Measurements from ENCODE around the gene AGR3. TPM values are rescaled to one million over a fixed set of nuclear protein-coding genes. Genes with fewer than 3 reads are reported as not detected.
A peak's percentile ranks its signal among the peaks of the same experiment; 100 is the strongest.

Gene AGR3
- total RNA-seq, 1 donor from 2014 or later: not detected

DNA sequence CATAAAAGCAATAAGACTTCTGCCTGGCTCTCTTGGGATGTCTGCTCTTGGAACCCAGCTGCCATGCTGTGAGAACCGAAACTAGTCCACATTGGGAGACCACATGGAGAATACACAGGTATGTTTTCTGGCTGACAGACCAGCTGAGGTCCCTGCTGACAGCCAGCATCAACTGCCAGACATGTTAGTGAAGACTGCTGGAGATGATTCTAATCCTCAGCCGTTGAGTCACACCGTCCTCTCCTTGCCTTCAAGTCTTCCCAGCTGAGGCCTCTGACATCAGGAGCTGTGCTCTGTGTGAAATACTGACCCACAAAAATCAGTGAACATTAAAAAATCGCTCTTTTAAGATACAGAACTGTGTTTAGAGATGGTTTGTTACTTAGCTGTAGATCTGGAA lies 40.1 kb downstream of the AGR3 start:
- no peaks in the 10 kb centered on the region for H4K20me1 ChIP-seq (ENCODE audit: low read depth)
- Mint-ChIP-seq H3K36me3 (no peaks in the 10 kb centered on the region), H3K9me3 (no peaks in the 10 kb centered on the region), H3K27ac (no peak overlapping the region), H3K4me3 (no peak overlapping the region), H3K4me1 (peaks cover 5% of the 10 kb centered on the region), H3K27me3 (ENCODE audit: insufficient read depth, low read depth) (peaks cover 3% of the 10 kb centered on the region)
- H3K9me3 ChIP-seq (ENCODE audit: low read depth): no peaks in the 10 kb centered on the region
- no peaks in the 10 kb centered on the region for H3K36me3 ChIP-seq
- no peak overlapping the region for H3K4me2 ChIP-seq
- no peak overlapping the region for H2AFZ ChIP-seq (replicated peaks)
- H3K27ac ChIP-seq: no peak overlapping the region
- peaks cover 17% of the 10 kb centered on the region for H3K4me1 ChIP-seq
- no peak overlapping the region for H3K4me3 ChIP-seq
- peaks cover 12% of the 10 kb centered on the region for H3F3A ChIP-seq (ENCODE audit: low read depth)
- no peaks in the 10 kb centered on the region for H3K79me2 ChIP-seq (ENCODE audit: low read depth)
- TF ChIP-seq EZH2phosphoT487 (IDR thresholded peaks at IDR 0.05) (no peak), EZH2 (IDR thresholded peaks at IDR 0.05) (no peak)
- TF ChIP-seq, protein P1, sequence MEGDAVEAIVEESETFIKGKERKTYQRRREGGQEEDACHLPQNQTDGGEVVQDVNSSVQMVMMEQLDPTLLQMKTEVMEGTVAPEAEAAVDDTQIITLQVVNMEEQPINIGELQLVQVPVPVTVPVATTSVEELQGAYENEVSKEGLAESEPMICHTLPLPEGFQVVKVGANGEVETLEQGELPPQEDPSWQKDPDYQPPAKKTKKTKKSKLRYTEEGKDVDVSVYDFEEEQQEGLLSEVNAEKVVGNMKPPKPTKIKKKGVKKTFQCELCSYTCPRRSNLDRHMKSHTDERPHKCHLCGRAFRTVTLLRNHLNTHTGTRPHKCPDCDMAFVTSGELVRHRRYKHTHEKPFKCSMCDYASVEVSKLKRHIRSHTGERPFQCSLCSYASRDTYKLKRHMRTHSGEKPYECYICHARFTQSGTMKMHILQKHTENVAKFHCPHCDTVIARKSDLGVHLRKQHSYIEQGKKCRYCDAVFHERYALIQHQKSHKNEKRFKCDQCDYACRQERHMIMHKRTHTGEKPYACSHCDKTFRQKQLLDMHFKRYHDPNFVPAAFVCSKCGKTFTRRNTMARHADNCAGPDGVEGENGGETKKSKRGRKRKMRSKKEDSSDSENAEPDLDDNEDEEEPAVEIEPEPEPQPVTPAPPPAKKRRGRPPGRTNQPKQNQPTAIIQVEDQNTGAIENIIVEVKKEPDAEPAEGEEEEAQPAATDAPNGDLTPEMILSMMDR (IDR thresholded peaks at IDR 0.05): no peak
- no peak for DNase-seq (ENCODE audit: low spot score)
- H3K9ac ChIP-seq: no peak overlapping the region
- no peaks in the 10 kb centered on the region for H3K27me3 ChIP-seq

DNA sequence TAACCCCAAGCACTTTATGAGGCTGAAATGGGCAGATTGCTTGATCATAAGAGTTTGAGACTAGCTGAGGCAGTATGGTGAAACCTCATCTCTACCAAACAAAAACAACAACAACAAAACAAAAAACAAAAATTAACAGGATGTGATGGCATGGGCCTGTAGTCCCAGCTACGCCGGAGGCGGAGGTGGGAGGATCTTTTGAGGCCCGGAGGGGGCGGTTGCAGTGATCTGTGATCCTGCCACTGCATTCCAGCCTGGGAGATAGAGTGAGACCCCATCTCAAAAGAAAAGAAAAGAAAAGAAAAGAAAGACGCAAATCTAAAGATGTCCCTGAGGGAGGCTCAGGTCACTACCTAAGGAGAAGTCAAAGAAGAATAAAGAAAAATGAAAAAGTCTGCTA lies 41.7 kb downstream of the AGR3 start:
- TF ChIP-seq, protein P1 (IDR thresholded peaks at IDR 0.05): no peak
- TF ChIP-seq EZH2phosphoT487 (IDR thresholded peaks at IDR 0.05) (no peak), EZH2 (IDR thresholded peaks at IDR 0.05) (no peak)
- Histone ChIP-seq H3K4me1 (peaks cover 17% of the 10 kb centered on the region), H3K27ac (no peak overlapping the region), H2AFZ (replicated peaks) (peak overlapping the region; percentile 47), H3K9ac (no peak overlapping the region), H3K27me3 (no peaks in the 10 kb centered on the region), H3K9me3 (ENCODE audit: low read depth) (no peaks in the 10 kb centered on the region), H3K4me3 (no peak overlapping the region), H3K79me2 (ENCODE audit: low read depth) (no peaks in the 10 kb centered on the region), H3K36me3 (no peaks in the 10 kb centered on the region), H3K4me2 (no peak overlapping the region), H3F3A (ENCODE audit: low read depth) (peaks cover 12% of the 10 kb centered on the region), H4K20me1 (ENCODE audit: low read depth) (no peaks in the 10 kb centered on the region)
- Mint-ChIP-seq H3K36me3 (no peaks in the 10 kb centered on the region), H3K4me3 (no peak overlapping the region), H3K9me3 (no peaks in the 10 kb centered on the region), H3K4me1 (peaks cover 5% of the 10 kb centered on the region), H3K27me3 (ENCODE audit: insufficient read depth, low read depth) (peaks cover 3% of the 10 kb centered on the region), H3K27ac (no peak overlapping the region)
- peak; percentile 31 for DNase-seq (ENCODE audit: low spot score)

DNA sequence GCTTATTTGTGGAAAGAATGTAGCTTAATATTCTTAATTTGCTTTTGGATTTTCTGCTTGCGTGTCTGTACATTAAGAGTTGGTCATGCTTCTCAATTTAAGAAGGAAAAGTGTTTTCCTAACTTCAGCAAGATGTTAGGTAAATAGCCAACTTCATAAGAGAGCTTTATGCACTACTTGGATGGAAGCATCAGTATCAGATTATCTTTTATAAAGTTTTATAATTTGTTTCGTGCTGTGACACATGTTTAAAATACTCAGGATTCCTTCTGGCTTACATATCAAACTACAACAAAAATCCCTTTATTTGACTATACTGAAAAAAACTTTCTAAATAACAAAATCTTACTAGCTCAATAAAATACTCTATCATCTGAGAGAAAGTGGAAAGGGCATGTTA lies 42.1 kb downstream of the AGR3 start:
- Mint-ChIP-seq H3K4me3 (no peak overlapping the region), H3K27ac (no peak overlapping the region), H3K9me3 (no peaks in the 10 kb centered on the region), H3K27me3 (ENCODE audit: insufficient read depth, low read depth) (peaks cover 3% of the 10 kb centered on the region), H3K36me3 (no peaks in the 10 kb centered on the region), H3K4me1 (peaks cover 5% of the 10 kb centered on the region)
- Histone ChIP-seq H3F3A (ENCODE audit: low read depth) (peaks cover 12% of the 10 kb centered on the region), H3K27ac (no peak overlapping the region), H4K20me1 (ENCODE audit: low read depth) (no peaks in the 10 kb centered on the region), H3K27me3 (no peaks in the 10 kb centered on the region), H3K4me1 (peaks cover 17% of the 10 kb centered on the region), H3K9ac (no peak overlapping the region), H2AFZ (replicated peaks) (no peak overlapping the region), H3K4me3 (no peak overlapping the region), H3K36me3 (no peaks in the 10 kb centered on the region), H3K9me3 (ENCODE audit: low read depth) (no peaks in the 10 kb centered on the region), H3K79me2 (ENCODE audit: low read depth) (no peaks in the 10 kb centered on the region), H3K4me2 (no peak overlapping the region)
- TF ChIP-seq, protein P1 (IDR thresholded peaks at IDR 0.05): no peak
- TF ChIP-seq EZH2phosphoT487 (IDR thresholded peaks at IDR 0.05) (no peak), EZH2 (IDR thresholded peaks at IDR 0.05) (no peak)
- no peak for DNase-seq (ENCODE audit: low spot score)

All from neural progenitor cell (in vitro differentiated cells).